DOHH2 (cell line): Measurements from ENCODE around the gene ZBED1.
"Not testable (repeated sequence)": the region's sequence is repeated elsewhere in the genome, so short reads cannot be mapped to it uniquely, and the experiment has no call there.

ENCODE experiments used
- H3F3A ChIP-seq: fragments of 200-600 bp; sonication (generic), shearing (Covaris generic); 2 replicates; pipeline ENCODE4 v1.6.0; 2016; ENCODE audit warnings: antibody characterized with exemption, mild to moderate bottlenecking; ENCODE audit not compliant: control insufficient read depth, insufficient read depth
- H3K27ac ChIP-seq: fragments of 200-600 bp; sonication (generic); 2 replicates; pipeline ENCODE4 v1.5.1; 2014; ENCODE audit warnings: low read depth, mild to moderate bottlenecking, low read length, moderate library complexity
- H3K27me3 ChIP-seq: fragments of 200-600 bp; sonication (generic); 2 replicates; pipeline ENCODE4 v1.6.1; 2014; ENCODE audit warnings: mild to moderate bottlenecking, low read length, mixed read lengths; ENCODE audit not compliant: control insufficient read depth
- H3K36me3 ChIP-seq: fragments of 200-600 bp; sonication (generic); 2 replicates; pipeline ENCODE4 v1.6.1; 2014; ENCODE audit warnings: mild to moderate bottlenecking, low read length, moderate library complexity, mixed read lengths; ENCODE audit not compliant: control insufficient read depth
- H3K4me1 ChIP-seq: fragments of 200-600 bp; sonication (generic); 2 replicates; pipeline ENCODE4 v1.6.1; 2014; ENCODE audit warnings: mild to moderate bottlenecking, low read length, mixed read lengths; ENCODE audit not compliant: control insufficient read depth
- H3K4me2 ChIP-seq: fragments of 200-600 bp; sonication (generic); 2 replicates; pipeline ENCODE4 v1.6.0; 2014; ENCODE audit warnings: mild to moderate bottlenecking, low read length, moderate library complexity
- H3K4me3 ChIP-seq: fragments of 200-600 bp; sonication (generic); 2 replicates; pipeline ENCODE4 v1.5.1; 2014; ENCODE audit warnings: mild to moderate bottlenecking, low read length, mixed read lengths
- H3K79me2 ChIP-seq: fragments of 200-600 bp; sonication (generic); 2 replicates; pipeline ENCODE4 v1.6.1; 2014; ENCODE audit warnings: mild to moderate bottlenecking, low read length, mixed read lengths; ENCODE audit not compliant: control insufficient read depth
- H3K9me2 ChIP-seq: fragments of 200-600 bp; sonication (generic); replicated peaks from 2 replicates; pipeline ENCODE4 v1.6.1; 2014; ENCODE audit warnings: mild to moderate bottlenecking, low read length, mixed read lengths; ENCODE audit not compliant: control insufficient read depth
- H3K9me3 ChIP-seq: fragments of 200-600 bp; sonication (generic); 2 replicates; pipeline ENCODE4 v1.6.1; 2014; ENCODE audit warnings: antibody characterized with exemption, low read length, mixed read lengths; ENCODE audit not compliant: control insufficient read depth, insufficient read depth
- H4K20me1 ChIP-seq: fragments of 200-600 bp; sonication (generic); 2 replicates; pipeline ENCODE4 v1.6.0; 2014; ENCODE audit warnings: low read depth, mild to moderate bottlenecking, antibody characterized with exemption, low read length, moderate library complexity; ENCODE audit not compliant: control insufficient read depth, insufficient read depth
- CTCF ChIP-seq: fragments of 200-600 bp; sonication (generic); IDR thresholded peaks from one replicate; pipeline ENCODE4 v1.5.1; 2014; ENCODE audit warnings: antibody characterized with exemption, mild to moderate bottlenecking, low read depth, low read length; ENCODE audit not compliant: poor library complexity, severe bottlenecking
- EZH2phosphoT487 ChIP-seq: fragments of 200-600 bp; sonication (generic); IDR thresholded peaks from 2 replicates; pipeline ENCODE4 v1.6.1; 2017; ENCODE audit warnings: borderline replicate concordance, mild to moderate bottlenecking, antibody characterized with exemption, low read length, moderate library complexity, mixed read lengths

The ZBED1 gene

GRCh38 chrX:2479420-2479780 lies 21.4 kb downstream of the ZBED1 start:
- Histone ChIP-seq H3K27ac (no peak overlapping the region), H3K4me3 (no peak overlapping the region), H3K79me2 (peaks cover 67% of the 10 kb centered on the region), H4K20me1 (peaks cover 5% of the 10 kb centered on the region; the same call in 1 of the 2 replicates), H3K4me1 (no peaks in the 10 kb centered on the region), H3K9me2 (no peaks in the 10 kb centered on the region), H3K4me2 (no peak overlapping the region), H3F3A (no peaks in the 10 kb centered on the region), H3K9me3 (no peaks in the 10 kb centered on the region), H3K27me3 (no peaks in the 10 kb centered on the region), H3K36me3 (peaks cover 7% of the 10 kb centered on the region; the same call in 1 of the 2 replicates)
- TF ChIP-seq EZH2phosphoT487 (no peak), CTCF (no peak)

- no peaks in the 10 kb centered on the region for H3K4me1 ChIP-seq
- H3K4me2 ChIP-seq: no peak overlapping the region
- H4K20me1 ChIP-seq: peaks cover 5% of the 10 kb centered on the region; the same call in 1 of the 2 replicates
- H3K4me3 ChIP-seq: no peak overlapping the region
- no peaks in the 10 kb centered on the region for H3F3A ChIP-seq
- no peaks in the 10 kb centered on the region for H3K27me3 ChIP-seq
- H3K27ac ChIP-seq: no peak overlapping the region
- no peaks in the 10 kb centered on the region for H3K9me2 ChIP-seq
- peaks cover 67% of the 10 kb centered on the region for H3K79me2 ChIP-seq
- H3K36me3 ChIP-seq: peaks cover 3% of the 10 kb centered on the region; the same call in 1 of the 2 replicates
- TF ChIP-seq EZH2phosphoT487 (no peak), CTCF (no peak)
- no peaks in the 10 kb centered on the region for H3K9me3 ChIP-seq
These were observed 22.0 kb downstream of the ZBED1 start for GRCh38 chrX:2478546-2479419.

- not testable (repeated sequence) for H3K4me1 ChIP-seq, H3K9me3 ChIP-seq, H3K27me3 ChIP-seq, H3K4me2 ChIP-seq, H3K4me3 ChIP-seq, H4K20me1 ChIP-seq, H3F3A ChIP-seq, H3K27ac ChIP-seq, H3K36me3 ChIP-seq, H3K9me2 ChIP-seq
- H3K79me2 ChIP-seq: peaks cover 62% of the 10 kb centered on the region
These were observed 23.5 kb downstream of the ZBED1 start for GRCh38 chrX:2477313-2477712.

GRCh38 chrX:2474963-2475726 lies 25.6 kb downstream of the ZBED1 start:
- no peak overlapping the region for H3K4me3 ChIP-seq
- peaks cover 5% of the 10 kb centered on the region; the same call in 1 of the 2 replicates for H4K20me1 ChIP-seq
- no peaks in the 10 kb centered on the region for H3K9me2 ChIP-seq
- H3K36me3 ChIP-seq: peaks cover 3% of the 10 kb centered on the region; the same call in 1 of the 2 replicates
- TF ChIP-seq EZH2phosphoT487: no peak
- H3K27ac ChIP-seq: no peak overlapping the region
- H3K4me1 ChIP-seq: no peaks in the 10 kb centered on the region
- H3K4me2 ChIP-seq: no peak overlapping the region
- peaks cover 59% of the 10 kb centered on the region for H3K79me2 ChIP-seq
- H3K27me3 ChIP-seq: no peaks in the 10 kb centered on the region
- H3F3A ChIP-seq: no peaks in the 10 kb centered on the region
- H3K9me3 ChIP-seq: no peaks in the 10 kb centered on the region
